ENCODE measurements around the gene ST7. TPM values are rescaled to one million over a fixed set of nuclear protein-coding genes. Genes with fewer than 3 reads are reported as not detected.

ST7 gene
- total and polyA plus RNA-seq, 2 experiments from 2014 or later: 9.9 to 18.3 TPM

GRCh38 chr7:116924741-116925140 lies 28.6 kb upstream of the ST7 start:
- Mint-ChIP-seq H3K27ac (no peak overlapping the region), H3K36me3 (ENCODE audit: low read depth) (peaks cover 12% of the 10 kb centered on the region), H3K9me3 (no peaks in the 10 kb centered on the region), H3K27me3 (ENCODE audit: insufficient read depth, low read depth, poor library complexity) (peaks cover 2% of the 10 kb centered on the region), H3K4me3 (no peak overlapping the region), H3K4me1 (peaks cover 4% of the 10 kb centered on the region)
- ATAC-seq (no peak), DNase-seq (ENCODE audit: low spot score) (no peak)
- no peak overlapping the region for H3K4me2 ChIP-seq
- 0 out of 2 replicates have a peak, but pooled peaks cover 8% of the 10 kb centered on the region for H3F3A ChIP-seq (replicated peaks; ENCODE audit: low read depth)
- no peak overlapping the region for H2AFZ ChIP-seq
- H3K36me3 ChIP-seq (ENCODE audit: insufficient read depth): no peaks in the 10 kb centered on the region
- peak overlapping the region; percentile 56; the same call in 1 of the 2 replicates for H3K27ac ChIP-seq (ENCODE audit: low read depth)
- H3K4me3 ChIP-seq: no peak overlapping the region
- no peaks in the 10 kb centered on the region for H3K27me3 ChIP-seq (ENCODE audit: insufficient read depth)
- no peak for TF ChIP-seq JUNB (IDR thresholded peaks at IDR 0.05; ENCODE audit: unreplicated experiment)
- no peak for TF ChIP-seq ZNF114 (CRISPR knock-in tag; IDR thresholded peaks at IDR 0.05)
- TF ChIP-seq ETS1 (IDR thresholded peaks at IDR 0.05): no peak
- TF ChIP-seq REST (IDR thresholded peaks at IDR 0.05; ENCODE audit: unreplicated experiment): no peak
- no peak for TF ChIP-seq EZH2 (IDR thresholded peaks at IDR 0.05; ENCODE audit: low read depth, unreplicated experiment)
- TF ChIP-seq ZNF331 (CRISPR knock-in tag; IDR thresholded peaks at IDR 0.05; ENCODE audit: low read depth): no peak
- no peak for TF ChIP-seq ZNF462 (CRISPR knock-in tag; IDR thresholded peaks at IDR 0.05)
- no peak for TF ChIP-seq NANOG (IDR thresholded peaks at IDR 0.05; ENCODE audit: borderline replicate concordance)
- no peak for TF ChIP-seq EZH2phosphoT487 (IDR thresholded peaks at IDR 0.05; ENCODE audit: unreplicated experiment)
- TF ChIP-seq STAT1 (IDR thresholded peaks at IDR 0.05; ENCODE audit: unreplicated experiment): no peak
- no peak for TF ChIP-seq POLR2AphosphoS5 (IDR thresholded peaks at IDR 0.05; ENCODE audit: low read depth)
- TF ChIP-seq CTCF (conservative IDR thresholded peaks at IDR 0.05; ENCODE audit: low read depth in 2 of 2): no peak
- no peak for TF ChIP-seq CREB1 (CRISPR knock-in tag; IDR thresholded peaks at IDR 0.05; ENCODE audit: low read depth)
- H3K79me2 ChIP-seq (replicated peaks; ENCODE audit: insufficient read depth): no peaks in the 10 kb centered on the region
- peaks cover 6% of the 10 kb centered on the region; the same call in 1 of the 2 replicates for H4K20me1 ChIP-seq (replicated peaks; ENCODE audit: insufficient read depth)
- H3K4me1 ChIP-seq (ENCODE audit: insufficient read depth): peaks cover 6% of the 10 kb centered on the region
- no peaks in the 10 kb centered on the region for H3K9me2 ChIP-seq (ENCODE audit: insufficient read depth)
